Activated naive CD8-positive, alpha-beta T cell (primary cell): Measurements from ENCODE around the gene ZNF101.
A peak's percentile ranks its signal among the peaks of the same experiment; 100 is the strongest.

Experiments
- H3K27ac Mint-ChIP-seq: one replicate; pipeline ENCODE4 v1.8.0; 2021; ENCODE audit warnings: mixed read lengths
- H3K27me3 Mint-ChIP-seq: one replicate; pipeline ENCODE4 v1.8.0; 2021; ENCODE audit warnings: mixed read lengths
- H3K36me3 Mint-ChIP-seq: one replicate; pipeline ENCODE4 v1.8.0; 2021; ENCODE audit warnings: mixed read lengths
- H3K4me1 Mint-ChIP-seq: one replicate; pipeline ENCODE4 v1.8.0; 2021; ENCODE audit warnings: low read depth, mixed read lengths
- H3K4me3 Mint-ChIP-seq: one replicate; pipeline ENCODE4 v1.8.0; 2021; ENCODE audit warnings: mild to moderate bottlenecking, mixed read lengths
- H3K9me3 Mint-ChIP-seq: one replicate; pipeline ENCODE4 v1.8.0; 2021; ENCODE audit warnings: low read depth, mixed read lengths

The ZNF101 gene

DNA sequence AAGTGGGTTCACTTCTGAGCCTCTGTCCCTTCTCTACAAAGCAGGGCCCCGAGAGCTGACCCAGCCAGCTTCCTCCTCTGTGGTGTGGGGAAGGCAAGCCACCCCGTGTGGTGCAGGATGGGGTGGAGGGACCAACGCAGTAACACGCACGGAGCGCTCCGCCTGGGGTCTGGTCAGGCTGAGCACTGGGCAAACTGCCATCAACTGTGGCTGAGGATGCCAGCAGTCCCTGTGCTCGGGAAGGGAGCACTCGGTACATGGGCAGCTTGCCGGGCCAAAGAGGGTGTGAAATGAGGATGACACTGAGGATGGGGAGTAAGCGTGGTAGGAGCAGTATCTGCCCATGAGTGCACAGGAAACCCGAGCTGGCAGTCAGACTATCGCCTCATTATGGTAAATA lies 17.6 kb upstream of the ZNF101 start:
- no peak overlapping the region for H3K27ac Mint-ChIP-seq
- peaks cover 2% of the 10 kb centered on the region for H3K36me3 Mint-ChIP-seq

DNA sequence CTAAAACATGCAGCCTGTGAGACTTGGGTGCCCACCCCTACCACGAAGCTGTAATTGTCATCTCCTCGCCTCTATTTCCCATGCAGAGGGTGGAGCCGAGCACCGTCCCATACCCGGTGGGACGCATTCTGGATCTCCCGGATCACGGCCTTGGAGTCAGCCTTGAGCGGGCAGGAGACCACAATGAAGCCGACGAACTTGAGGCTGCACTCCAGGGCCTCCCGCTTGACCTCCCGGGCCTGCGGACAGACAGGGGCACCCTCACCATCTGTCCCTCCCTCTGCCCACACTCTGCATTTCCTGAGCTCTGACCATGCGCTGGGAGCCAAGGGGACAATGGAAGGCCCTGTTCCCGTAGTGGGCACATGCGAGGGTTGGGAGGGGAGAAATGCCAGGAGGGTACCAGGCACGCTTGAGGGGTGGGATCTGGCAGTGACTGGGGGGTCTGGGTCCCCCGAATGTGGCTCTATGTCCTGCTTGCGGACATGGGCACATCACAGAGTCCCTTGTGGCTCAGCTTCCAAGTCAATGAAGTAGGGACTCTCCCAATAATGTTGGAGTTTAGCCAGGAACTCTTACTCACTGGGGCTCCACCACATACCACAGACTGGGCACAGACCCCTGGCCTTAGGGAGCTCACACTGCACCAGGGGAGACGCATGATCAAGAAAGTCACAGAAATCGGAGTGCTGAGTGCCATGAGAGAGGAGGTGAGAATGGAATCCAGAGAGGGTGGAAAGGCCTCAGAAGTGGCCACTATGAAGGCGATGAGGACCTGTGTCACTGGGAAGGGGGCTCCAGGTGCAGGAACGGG lies 15.9 kb upstream of the ZNF101 start:
- Mint-ChIP-seq H3K4me3 (no peak overlapping the region), H3K4me1 (no peaks in the 10 kb centered on the region), H3K27me3 (no peaks in the 10 kb centered on the region), H3K36me3 (peaks cover 2% of the 10 kb centered on the region), H3K27ac (peak overlapping the region; percentile 34), H3K9me3 (no peaks in the 10 kb centered on the region)

More for the DNA sequence above, 17.6 kb upstream of the ZNF101 start:
- Mint-ChIP-seq H3K4me1 (no peaks in the 10 kb centered on the region), H3K4me3 (no peak overlapping the region), H3K27me3 (no peaks in the 10 kb centered on the region), H3K9me3 (no peaks in the 10 kb centered on the region)

DNA sequence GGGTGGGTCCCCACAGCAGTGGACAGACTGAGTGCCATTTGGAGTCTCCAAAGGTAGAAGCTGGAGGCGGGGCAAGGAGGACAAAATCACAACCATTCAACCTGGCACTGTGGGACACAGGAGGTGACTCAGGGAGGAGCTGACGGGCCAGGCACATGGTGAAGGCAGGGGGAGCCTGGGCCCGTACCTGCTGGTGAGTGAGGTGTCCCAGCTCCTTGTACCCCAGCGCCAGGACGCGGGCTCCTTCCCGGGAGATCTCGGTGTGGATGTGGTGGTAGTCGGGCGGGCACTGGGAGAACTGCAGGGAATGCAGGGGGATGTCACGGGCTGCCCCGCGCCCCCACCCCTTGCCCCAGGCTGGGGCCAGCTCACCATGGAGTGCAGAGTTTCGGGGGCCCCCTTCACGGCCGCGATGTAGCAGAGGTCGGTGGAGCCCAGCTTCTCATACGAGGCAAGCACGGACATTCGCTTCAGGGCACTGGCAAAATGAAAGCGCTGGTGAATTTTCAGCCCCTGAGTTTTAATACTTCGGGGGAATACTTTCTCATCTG lies 15.0 kb upstream of the ZNF101 start:
- no peak overlapping the region for H3K4me3 Mint-ChIP-seq
- H3K36me3 Mint-ChIP-seq, result peaks cover 8% of the 10 kb centered on the region
- H3K27me3 Mint-ChIP-seq, result no peaks in the 10 kb centered on the region
- no peak overlapping the region for H3K27ac Mint-ChIP-seq
- H3K9me3 Mint-ChIP-seq, result no peaks in the 10 kb centered on the region
- no peaks in the 10 kb centered on the region for H3K4me1 Mint-ChIP-seq

DNA sequence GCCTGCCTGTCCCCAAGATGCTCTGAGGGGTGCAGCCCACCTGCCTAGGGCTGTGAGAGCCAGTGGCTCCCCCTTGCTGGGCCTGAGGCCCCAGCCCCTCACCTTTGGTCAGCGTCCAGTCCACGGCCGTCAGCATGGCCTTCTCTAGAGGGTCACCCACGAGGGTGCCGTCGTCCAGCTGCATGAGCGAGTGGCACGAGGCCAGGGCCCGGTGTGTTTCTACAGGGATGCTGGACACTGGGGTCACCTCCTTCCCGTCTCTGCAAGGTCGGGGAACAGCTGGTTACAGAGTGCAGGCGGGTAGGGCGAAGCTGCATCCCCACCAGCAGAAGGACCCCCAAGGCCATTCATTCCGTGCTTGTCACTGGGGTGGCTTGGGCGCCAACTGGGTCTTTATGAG lies 14.2 kb upstream of the ZNF101 start:
- Mint-ChIP-seq H3K36me3 (peaks cover 6% of the 10 kb centered on the region), H3K4me1 (no peaks in the 10 kb centered on the region), H3K27ac (no peak overlapping the region), H3K9me3 (no peaks in the 10 kb centered on the region), H3K4me3 (no peak overlapping the region), H3K27me3 (no peaks in the 10 kb centered on the region)

DNA sequence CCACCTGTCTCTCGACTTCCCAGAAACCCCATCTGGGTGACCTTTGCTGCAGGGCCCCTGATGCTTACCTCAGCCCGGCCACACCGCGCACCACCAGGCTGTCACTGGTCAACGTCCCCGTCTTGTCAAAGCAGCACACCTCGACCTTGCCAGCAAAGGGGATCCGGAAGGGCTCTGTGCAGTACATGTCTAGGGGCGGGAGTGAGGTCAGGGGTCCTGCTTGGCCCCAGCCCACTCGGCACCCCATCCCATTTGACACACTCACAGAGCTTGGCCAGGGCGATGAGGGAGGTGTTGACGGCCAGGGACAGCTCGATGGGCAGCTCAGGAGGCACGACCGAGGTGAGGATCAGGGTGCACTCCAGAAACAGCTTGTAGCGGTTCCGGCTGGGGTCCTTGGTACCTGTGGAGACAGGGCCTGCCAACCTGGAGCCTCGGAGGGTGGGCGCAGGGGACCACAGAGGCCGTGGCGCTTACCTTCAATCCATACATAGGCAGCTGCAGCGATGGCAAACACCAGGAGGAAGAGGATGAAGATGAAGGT lies 13.5 kb upstream of the ZNF101 start:
- no peak overlapping the region for H3K4me3 Mint-ChIP-seq
- H3K27me3 Mint-ChIP-seq, result no peaks in the 10 kb centered on the region
- peaks cover 2% of the 10 kb centered on the region for H3K4me1 Mint-ChIP-seq
- no peaks in the 10 kb centered on the region for H3K9me3 Mint-ChIP-seq
- peaks cover 5% of the 10 kb centered on the region for H3K36me3 Mint-ChIP-seq
- H3K27ac Mint-ChIP-seq, result no peak overlapping the region

DNA sequence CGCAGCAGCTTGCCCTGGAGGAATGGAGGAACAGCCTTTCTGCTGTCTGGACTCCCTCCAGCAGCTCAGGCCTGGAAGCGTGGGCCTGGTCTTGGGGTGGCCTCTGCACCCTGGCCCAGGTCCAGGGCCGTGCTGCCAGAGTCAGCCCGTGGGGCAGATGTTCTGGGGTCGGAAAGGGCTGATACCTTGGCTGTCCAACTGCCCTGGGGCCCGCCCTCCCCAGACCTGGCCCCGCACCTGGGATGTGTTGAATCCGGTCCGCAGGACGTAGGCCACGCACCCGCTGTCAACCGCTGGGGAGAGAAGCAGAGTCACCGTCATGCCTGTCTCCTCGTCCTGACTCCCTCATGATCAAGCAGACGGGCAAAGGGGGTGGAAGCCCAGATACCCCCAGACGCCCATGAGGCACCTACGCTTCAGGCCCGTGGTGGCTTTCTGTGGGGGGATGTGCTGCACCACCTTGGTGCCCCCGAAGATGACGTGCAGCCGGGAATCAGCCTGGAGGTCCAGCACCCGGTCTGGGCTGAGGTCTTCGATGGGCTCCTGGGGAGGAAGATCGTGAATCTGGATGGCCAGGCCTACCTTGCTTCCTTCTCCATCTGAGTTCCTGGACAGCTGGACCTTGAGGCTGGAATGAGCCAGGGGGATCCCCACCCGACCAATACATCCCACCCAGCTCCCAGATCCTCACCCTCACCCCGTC lies 12.8 kb upstream of the ZNF101 start:
- Mint-ChIP-seq H3K9me3 (no peaks in the 10 kb centered on the region), H3K27me3 (no peaks in the 10 kb centered on the region), H3K4me1 (peaks cover 3% of the 10 kb centered on the region), H3K36me3 (peaks cover 5% of the 10 kb centered on the region), H3K4me3 (no peak overlapping the region), H3K27ac (no peak overlapping the region)

DNA sequence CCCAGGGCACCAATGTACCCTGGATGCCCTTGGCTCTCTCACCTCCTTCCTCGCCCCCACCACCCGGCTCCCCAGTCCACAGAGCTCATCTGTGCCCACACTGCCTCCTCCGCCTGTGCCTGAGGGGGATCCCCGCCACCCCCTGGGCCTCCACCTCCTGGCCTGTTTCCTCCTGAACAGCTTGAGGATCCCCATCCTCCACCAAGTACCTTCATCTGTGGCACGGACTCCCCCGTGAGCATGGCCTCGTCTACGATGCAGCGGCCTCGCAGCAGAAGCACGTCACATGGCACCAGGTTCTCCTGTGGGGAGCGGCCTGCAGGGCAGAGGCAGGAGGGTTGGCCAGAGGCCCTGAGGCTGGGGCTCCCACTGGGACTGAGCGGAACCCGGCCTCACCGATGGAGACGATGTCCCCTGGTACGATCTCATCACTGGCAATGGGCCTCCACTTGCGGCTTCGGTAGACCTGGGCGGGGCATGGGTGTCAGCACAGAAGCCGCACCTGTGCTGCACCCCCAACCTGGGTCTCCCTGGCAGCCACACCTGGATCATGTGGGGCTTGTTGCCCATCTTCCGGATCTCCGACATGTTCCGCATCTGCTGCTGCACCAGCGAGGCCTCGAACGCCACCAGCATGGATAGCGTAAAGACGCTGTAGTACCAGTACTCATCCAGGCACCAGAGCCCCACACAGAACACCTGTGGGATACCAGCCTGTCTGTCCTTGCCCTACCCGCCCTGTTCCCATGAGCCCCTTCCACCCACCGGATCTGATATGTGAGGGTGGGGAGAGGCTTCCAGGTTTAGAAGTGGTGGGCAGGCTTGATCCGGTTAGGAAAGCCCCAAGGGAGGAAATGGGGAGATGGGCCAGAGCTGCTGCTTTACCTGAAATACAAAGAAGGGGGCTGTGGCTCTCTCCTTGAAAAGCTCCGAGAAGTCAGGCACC lies 11.9 kb upstream of the ZNF101 start:
- Mint-ChIP-seq H3K27me3 (no peaks in the 10 kb centered on the region), H3K4me3 (no peak overlapping the region), H3K36me3 (peaks cover 5% of the 10 kb centered on the region), H3K4me1 (peaks cover 11% of the 10 kb centered on the region), H3K27ac (no peak overlapping the region), H3K9me3 (no peaks in the 10 kb centered on the region)

DNA sequence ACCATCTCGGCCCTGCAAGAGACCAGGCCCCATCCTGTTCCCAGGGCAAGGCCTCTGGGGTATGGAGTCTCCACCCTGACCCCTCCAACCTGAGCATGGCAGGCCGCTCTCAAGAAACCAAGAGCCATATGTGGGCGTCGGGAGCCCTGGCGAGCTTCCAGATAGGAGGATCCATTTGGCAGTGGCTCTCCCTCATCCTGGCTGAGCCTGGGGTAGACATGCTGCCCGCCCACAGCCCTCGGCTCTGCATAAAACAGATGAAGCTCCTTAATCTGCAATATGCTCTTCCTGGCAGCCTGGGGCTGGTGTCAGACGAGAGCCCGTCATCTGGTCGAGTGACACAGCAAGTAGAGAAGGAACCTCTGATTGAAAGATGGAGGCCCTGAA lies 11.2 kb upstream of the ZNF101 start:
- Mint-ChIP-seq H3K4me3 (no peak overlapping the region), H3K27ac (no peak overlapping the region), H3K36me3 (peaks cover 6% of the 10 kb centered on the region), H3K27me3 (no peaks in the 10 kb centered on the region), H3K9me3 (no peaks in the 10 kb centered on the region), H3K4me1 (peaks cover 18% of the 10 kb centered on the region)

DNA sequence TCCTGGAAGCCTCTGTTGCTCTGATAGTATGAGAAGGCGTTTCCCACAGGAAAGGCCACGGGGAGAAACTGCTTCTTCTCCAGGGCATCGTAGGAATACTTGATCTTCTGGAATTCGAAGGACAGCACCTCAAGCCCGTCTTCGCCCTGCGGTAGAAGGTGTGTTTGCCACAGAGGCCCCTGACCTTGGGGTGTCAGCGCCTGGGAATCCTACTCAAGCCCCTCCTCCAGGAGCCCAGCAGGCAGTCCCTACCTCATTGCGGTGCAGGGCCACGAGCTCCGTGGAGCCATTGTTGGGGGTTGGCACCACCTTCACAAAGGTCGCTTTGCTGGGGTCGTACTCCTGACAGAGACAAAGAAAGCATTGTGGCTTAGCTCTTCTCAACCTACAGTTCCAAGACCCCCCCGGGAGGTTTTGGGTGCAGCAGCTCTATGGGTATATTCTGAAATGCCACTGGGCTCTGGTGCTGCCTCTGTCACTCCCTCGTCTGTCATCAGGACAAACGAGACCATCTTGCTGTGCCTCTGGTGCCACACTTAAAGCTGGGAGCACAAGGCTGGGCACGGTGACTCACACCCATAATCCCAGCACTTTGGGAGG lies 8.9 kb upstream of the ZNF101 start:
- H3K27ac Mint-ChIP-seq, result no peak overlapping the region
- H3K4me3 Mint-ChIP-seq, result no peak overlapping the region
- peaks cover 24% of the 10 kb centered on the region for H3K4me1 Mint-ChIP-seq
- peaks cover 9% of the 10 kb centered on the region for H3K36me3 Mint-ChIP-seq
- no peaks in the 10 kb centered on the region for H3K27me3 Mint-ChIP-seq
- no peaks in the 10 kb centered on the region for H3K9me3 Mint-ChIP-seq

DNA sequence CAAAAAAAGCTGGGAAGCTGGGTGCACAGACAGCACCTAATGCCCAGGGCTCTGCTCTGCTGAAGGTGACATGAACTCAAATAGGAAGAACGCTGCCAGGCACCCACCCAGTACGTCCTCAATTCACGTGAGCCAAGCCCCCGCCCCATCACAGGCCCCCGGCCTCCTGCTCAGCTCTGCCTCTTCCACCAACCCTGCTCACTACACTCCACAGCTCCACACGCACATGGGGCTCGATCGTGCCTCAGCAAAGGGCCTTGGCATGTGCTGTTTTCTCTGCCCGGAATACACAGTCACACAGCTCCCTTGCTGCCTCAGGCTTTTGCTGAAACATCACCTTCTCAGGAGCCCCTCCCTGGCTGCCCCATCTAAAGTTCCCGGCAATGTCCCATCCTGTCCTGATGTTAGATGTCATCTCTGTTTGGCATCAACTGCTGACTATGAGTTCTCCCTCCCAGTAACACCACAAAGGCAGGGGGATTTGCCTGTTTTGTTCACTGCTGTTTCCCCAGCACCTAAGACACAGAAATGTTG lies 7.4 kb upstream of the ZNF101 start:
- Mint-ChIP-seq H3K4me1 (peaks cover 24% of the 10 kb centered on the region), H3K36me3 (peaks cover 9% of the 10 kb centered on the region), H3K9me3 (no peaks in the 10 kb centered on the region), H3K4me3 (peak overlapping the region; percentile 93), H3K27ac (peak overlapping the region; percentile 97), H3K27me3 (no peaks in the 10 kb centered on the region)

DNA sequence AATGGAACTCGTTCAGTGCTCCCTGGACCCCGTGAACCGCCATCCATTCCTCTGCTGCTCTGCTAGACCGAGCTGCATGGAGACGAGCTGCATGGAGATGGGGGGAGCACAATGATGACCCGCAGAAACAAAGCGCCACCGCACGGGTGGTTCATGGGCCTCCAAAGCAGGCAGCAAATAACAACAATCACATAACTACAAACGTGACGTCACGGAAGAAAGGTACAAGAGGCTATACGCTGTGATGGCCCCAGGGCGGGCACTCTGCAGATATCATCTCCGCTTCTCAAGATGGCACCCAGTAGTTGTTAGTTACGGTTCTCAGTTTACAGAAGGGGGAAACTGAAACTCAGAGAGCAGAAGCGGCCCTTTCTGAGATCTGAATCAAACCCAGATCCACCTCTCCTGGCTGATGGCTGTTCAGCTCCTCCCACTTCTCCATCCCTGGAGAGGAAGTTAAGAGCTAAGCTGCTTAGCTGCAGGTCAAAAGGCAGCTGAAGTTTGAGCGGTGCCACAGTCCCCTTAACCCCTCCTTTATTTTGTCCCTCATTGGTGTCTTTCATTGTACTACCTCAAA lies 6.9 kb upstream of the ZNF101 start:
- Mint-ChIP-seq H3K9me3 (no peaks in the 10 kb centered on the region), H3K36me3 (peaks cover 9% of the 10 kb centered on the region), H3K27me3 (no peaks in the 10 kb centered on the region), H3K27ac (peak overlapping the region; percentile 97), H3K4me3 (peak overlapping the region; percentile 93), H3K4me1 (peaks cover 26% of the 10 kb centered on the region)

DNA sequence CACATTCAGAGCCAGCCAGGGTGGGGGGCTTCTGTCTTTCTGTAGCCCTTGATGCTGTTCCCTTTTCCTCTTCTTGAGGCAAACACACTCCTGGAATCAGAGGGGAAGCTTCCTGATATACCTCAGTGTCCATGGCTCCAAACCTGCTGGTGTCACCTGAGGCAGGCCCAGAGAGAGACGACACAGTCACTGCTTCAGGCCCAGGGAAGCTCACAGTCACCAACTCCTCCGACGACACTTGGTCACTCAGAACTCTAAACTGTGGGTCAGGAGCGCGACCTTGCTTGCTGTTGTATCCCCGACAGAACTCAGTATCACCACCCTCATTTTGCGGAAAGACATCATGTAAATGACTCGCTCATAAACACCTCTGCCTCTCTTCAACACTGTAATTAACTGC lies 6.3 kb upstream of the ZNF101 start:
- H3K27ac Mint-ChIP-seq, result peak overlapping the region; percentile 97
- H3K27me3 Mint-ChIP-seq, result no peaks in the 10 kb centered on the region
- peak overlapping the region; percentile 93 for H3K4me3 Mint-ChIP-seq
- peaks cover 28% of the 10 kb centered on the region for H3K4me1 Mint-ChIP-seq
- H3K36me3 Mint-ChIP-seq, result peaks cover 9% of the 10 kb centered on the region
- no peaks in the 10 kb centered on the region for H3K9me3 Mint-ChIP-seq

DNA sequence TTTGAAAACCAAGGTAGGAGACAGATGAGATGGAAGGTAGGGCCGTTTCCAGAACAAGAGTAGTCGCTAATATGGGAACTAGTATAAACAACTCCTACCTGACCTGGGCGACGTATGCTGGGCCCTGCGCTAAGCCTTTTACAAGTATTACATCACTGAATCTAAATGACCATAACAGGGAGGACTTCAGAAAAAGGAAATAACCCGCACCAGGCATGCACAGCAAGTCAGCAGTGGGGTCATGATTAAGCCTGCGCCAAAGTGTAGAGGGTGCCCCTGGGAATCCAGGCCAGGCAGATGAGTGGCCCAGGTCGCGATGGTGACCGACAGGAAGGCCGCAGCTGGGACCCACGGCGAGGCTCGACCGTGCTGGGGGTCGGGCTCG lies 5.8 kb upstream of the ZNF101 start:
- H3K27me3 Mint-ChIP-seq, result no peaks in the 10 kb centered on the region
- H3K4me3 Mint-ChIP-seq, result peak overlapping the region; percentile 93
- peaks cover 32% of the 10 kb centered on the region for H3K4me1 Mint-ChIP-seq
- H3K9me3 Mint-ChIP-seq, result no peaks in the 10 kb centered on the region
- H3K27ac Mint-ChIP-seq, result peak overlapping the region; percentile 97
- peaks cover 9% of the 10 kb centered on the region for H3K36me3 Mint-ChIP-seq
